NOMO-1 (cell line): ENCODE results near the gene PXMP2.

Experiments
- DNase-seq, 2 experiments: peaks; one replicate each; lab custom pipeline; 2025; ENCODE audit not compliant: unreplicated experiment in 2 of 2; lab: John Stamatoyannopoulos, UW

Gene PXMP2

GRCh38 chr12:132687211-132688164, at the start of gene PXMP2, which contains the start of gene POLE:
Gene PXMP2, plus strand, starts transcription at chr12:132687587. Its CDS starts 84 bp downstream, at chr12:132687671.
Gene POLE, minus strand, starts transcription at chr12:132687342. Its CDS starts 27 bp downstream, at chr12:132687315.
- peak; percentile 89 to 97 for DNase-seq

GRCh38 chr12:132637811-132638210, 49.6 kb upstream of the PXMP2 start:
- DNase-seq = no peak

GRCh38 chr12:132638541-132639408, 48.6 kb upstream of the PXMP2 start:
- DNase-seq = peak; percentile 72 to 83

- DNase-seq = no peak
These were observed 47.3 kb upstream of the PXMP2 start for GRCh38 chr12:132639956-132640520.

- DNase-seq = no peak
These were observed 46.5 kb upstream of the PXMP2 start for GRCh38 chr12:132640936-132641335.

- no peak for DNase-seq
These were observed 45.4 kb upstream of the PXMP2 start for GRCh38 chr12:132641811-132642650.

GRCh38 chr12:132642846-132643835, 44.2 kb upstream of the PXMP2 start:
- DNase-seq = no peak

GRCh38 chr12:132646850-132647249, 40.5 kb upstream of the PXMP2 start:
- no peak for DNase-seq

- DNase-seq = no peak
These were observed 39.5 kb upstream of the PXMP2 start for GRCh38 chr12:132647858-132648257.

GRCh38 chr12:132648616-132649225, 38.7 kb upstream of the PXMP2 start:
- DNase-seq = no peak

- DNase-seq = no peak
These were observed 38.0 kb upstream of the PXMP2 start for GRCh38 chr12:132649226-132649945.

GRCh38 chr12:132651444-132652100, 35.8 kb upstream of the PXMP2 start:
- peak in 1 of 2 experiments; percentile 99 for DNase-seq

- DNase-seq = no peak
These were observed 33.7 kb upstream of the PXMP2 start for GRCh38 chr12:132653567-132654290.

GRCh38 chr12:132657004-132657727, 30.2 kb upstream of the PXMP2 start:
- DNase-seq = no peak

- no peak for DNase-seq
These were observed 29.1 kb upstream of the PXMP2 start for GRCh38 chr12:132658149-132658894.
